Cortex of kidney (tissue), 1 donor: ENCODE results near the gene SLC22A4.

Experiments used
- DNase-seq: peaks from one replicate; lab custom pipeline; 2025; lab: John Stamatoyannopoulos, UW

The SLC22A4 gene

GRCh38 chr5:132300577-132301343 is 6.6 kb downstream of the SLC22A4 start:
- DNase-seq, result no peak

GRCh38 chr5:132301344-132302271 is 7.4 kb downstream of the SLC22A4 start:
- DNase-seq, result no peak

GRCh38 chr5:132302413-132302812 is 8.2 kb downstream of the SLC22A4 start:
- DNase-seq, result no peak

GRCh38 chr5:132303589-132303988 is 9.4 kb downstream of the SLC22A4 start:
- DNase-seq, result no peak

GRCh38 chr5:132305420-132305819 is 11.2 kb downstream of the SLC22A4 start:
- no peak for DNase-seq

- no peak for DNase-seq
Observed at GRCh38 chr5:132308701-132309100, 14.5 kb downstream of the SLC22A4 start.

GRCh38 chr5:132309679-132310078 is 15.5 kb downstream of the SLC22A4 start:
- no peak for DNase-seq

- DNase-seq, result no peak
Observed at GRCh38 chr5:132310141-132310834, 16.1 kb downstream of the SLC22A4 start.

GRCh38 chr5:132313366-132313765 is 19.2 kb downstream of the SLC22A4 start:
- DNase-seq, result no peak

GRCh38 chr5:132313961-132314432 is 19.8 kb downstream of the SLC22A4 start:
- no peak for DNase-seq

- no peak for DNase-seq
Observed at GRCh38 chr5:132315529-132316067, 21.4 kb downstream of the SLC22A4 start.

- DNase-seq, result no peak
Observed at GRCh38 chr5:132319975-132320374, 25.8 kb downstream of the SLC22A4 start.

GRCh38 chr5:132321109-132321721 is 27.0 kb downstream of the SLC22A4 start:
- DNase-seq, result no peak

GRCh38 chr5:132322266-132322665 is 28.1 kb downstream of the SLC22A4 start:
- DNase-seq, result no peak

GRCh38 chr5:132323202-132323601 is 29.0 kb downstream of the SLC22A4 start:
- no peak for DNase-seq

GRCh38 chr5:132325691-132326090 is 31.5 kb downstream of the SLC22A4 start:
- DNase-seq, result no peak

- DNase-seq, result no peak
Observed at GRCh38 chr5:132327252-132327955, 33.2 kb downstream of the SLC22A4 start.

- no peak for DNase-seq
Observed at GRCh38 chr5:132334812-132335211, 40.6 kb downstream of the SLC22A4 start.

GRCh38 chr5:132335402-132335801 is 41.2 kb downstream of the SLC22A4 start:
- DNase-seq, result no peak

- DNase-seq, result no peak
Observed at GRCh38 chr5:132339502-132339901, 45.3 kb downstream of the SLC22A4 start.
